HS-5 (cell line): ENCODE measurements around the gene CYB561D1.
"Not testable (repeated sequence)": the region's sequence is repeated elsewhere in the genome, so short reads cannot be mapped to it uniquely, and the experiment has no call there.

ENCODE experiments used
- DNase-seq: peaks from one replicate; pipeline ENCODE4 v3.0.0-alpha.2; 2012; ENCODE audit warnings: low read depth

CYB561D1 gene, protein sequence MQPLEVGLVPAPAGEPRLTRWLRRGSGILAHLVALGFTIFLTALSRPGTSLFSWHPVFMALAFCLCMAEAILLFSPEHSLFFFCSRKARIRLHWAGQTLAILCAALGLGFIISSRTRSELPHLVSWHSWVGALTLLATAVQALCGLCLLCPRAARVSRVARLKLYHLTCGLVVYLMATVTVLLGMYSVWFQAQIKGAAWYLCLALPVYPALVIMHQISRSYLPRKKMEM

DNA sequence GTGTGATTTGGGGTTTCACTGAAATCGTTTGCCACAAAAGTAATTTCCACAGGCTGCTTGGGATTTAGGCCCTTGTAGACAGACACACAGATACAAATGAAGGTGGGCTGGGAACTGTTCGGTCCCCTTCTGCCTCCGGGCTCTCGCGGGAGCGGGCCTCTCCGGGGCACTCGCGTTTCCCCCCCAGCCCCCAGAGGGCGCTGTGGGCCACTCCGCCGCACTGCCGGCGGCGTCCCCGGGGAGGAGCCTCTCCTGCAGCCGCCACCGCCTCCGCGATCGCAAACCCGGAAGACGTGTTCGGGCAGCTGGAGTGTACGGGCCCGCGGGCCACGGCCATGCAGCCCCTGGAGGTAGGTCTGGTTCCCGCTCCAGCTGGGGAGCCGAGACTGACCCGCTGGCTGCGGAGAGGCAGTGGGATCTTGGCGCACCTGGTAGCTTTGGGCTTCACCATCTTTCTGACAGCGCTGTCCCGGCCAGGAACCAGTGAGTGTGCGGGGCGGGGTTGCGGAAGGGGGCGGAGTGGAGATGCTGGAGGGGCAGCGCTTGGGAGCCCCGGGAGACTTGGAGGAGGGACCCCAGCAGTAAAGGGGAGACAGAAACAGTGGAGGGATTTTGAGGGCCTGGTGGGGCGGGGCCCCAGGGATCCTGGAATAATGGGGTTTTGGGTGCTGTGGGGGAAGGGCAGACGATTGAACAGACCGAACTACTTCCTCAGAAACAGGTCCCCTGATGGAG is at the start of gene CYB561D1:
Gene CYB561D1, plus strand, starts transcription at position 290 of the 735 bp plus-strand sequence. Its CDS starts 46 bp downstream, at position 336.
- DNase-seq, result peak; percentile 55

DNA sequence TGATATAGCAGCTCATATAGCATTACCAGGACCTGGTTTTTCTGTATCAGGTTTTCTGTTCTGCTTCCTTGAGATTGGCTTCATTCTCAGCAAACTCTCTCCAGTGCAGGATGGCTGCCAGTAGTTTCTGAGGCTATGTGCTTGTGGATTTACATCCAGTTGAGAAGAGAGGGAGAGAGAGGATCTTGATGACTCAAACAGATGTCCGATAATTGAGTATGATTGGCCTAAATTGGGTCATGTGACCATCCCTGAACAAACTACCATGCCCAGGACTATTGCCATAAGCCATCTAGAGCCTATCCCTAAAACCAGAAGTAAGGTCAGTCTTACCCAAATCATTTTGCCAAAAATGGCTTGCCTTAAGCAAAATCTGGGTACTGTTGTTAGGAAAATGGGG is 49.5 kb upstream of the CYB561D1 start:
- DNase-seq, result no peak

DNA sequence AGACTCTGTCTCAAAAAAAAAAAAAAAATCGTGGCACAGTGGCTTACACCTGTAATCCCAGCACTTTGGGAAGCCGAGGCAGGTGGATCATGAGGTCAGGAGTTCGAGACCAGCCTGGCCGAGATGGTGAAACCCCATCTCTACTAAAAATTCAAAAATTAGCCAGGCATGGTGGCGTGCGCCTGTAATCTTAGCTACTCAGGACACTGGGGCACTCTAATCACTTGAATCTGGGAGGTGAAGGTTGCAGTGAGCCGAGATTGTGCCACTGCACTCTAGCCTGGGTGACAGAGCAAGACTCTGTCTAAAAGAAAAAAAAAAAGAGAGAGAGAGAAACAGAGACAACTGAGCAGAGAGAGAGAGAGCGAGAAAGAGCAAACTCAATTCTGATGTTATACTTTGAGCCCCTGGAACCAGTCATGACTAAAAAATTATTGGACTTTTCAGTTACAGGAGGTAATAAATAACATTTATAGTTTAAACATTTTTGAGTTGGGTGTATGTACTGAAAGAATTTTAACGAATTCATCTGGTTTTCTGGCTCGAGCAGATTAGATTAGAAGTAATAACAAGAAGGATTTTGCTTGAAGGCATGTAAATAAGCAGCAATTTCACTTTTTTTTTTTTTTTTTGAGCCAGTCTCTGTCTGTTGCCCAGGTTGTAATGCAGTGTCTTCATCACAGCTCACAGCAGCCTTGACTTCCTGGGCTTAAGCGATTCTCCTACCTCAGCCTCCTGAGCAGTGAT is 47.8 kb upstream of the CYB561D1 start:
- not testable (repeated sequence) for DNase-seq

DNA sequence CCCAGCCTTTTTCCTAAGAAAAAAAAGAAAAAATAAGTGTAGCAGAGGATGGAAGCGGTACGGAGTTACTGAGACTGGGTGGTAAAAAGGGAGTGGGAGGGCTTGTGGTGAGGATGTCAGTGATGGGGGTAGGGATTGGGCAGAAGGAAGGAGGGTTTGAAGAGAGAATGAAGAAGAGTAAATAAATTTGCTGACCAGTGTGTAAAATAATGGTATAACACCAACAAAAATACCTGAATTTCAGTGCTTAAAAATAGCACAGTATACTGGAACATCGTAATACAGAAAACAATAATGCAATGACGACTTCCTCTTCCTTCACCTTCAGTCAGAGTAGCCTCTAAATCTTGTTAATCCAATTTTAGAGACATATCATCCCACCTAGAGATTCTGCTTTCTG is 46.4 kb upstream of the CYB561D1 start:
- no peak for DNase-seq

DNA sequence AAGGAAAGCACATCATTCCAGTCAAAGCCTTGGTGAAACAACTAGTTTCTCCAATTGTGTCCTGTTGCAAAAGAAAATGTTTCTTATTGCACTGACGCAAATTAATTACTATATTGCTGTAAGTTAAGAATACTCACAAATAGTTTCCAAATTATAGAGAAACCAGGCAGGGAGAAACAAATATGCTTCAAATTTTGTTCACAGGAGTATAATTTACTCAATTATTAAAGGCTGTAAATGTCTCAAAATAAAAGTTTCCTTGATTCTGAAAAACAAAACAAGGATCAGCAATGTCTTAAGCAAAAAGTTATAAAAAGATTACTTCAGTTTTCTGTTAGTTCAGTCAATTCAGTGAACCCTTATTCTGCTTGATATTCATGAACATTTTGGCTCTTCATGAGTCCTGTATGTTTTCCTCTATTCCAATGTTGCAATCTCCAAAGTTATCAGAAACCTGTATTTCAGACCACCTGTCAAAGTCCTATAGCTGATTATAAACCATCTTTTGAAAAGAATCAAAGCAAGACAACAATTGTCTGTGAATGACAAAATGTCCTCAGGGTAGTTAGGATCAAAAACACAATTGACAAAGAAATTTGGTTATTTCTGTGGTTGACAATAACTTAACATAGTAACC is 39.3 kb upstream of the CYB561D1 start:
- no peak for DNase-seq

DNA sequence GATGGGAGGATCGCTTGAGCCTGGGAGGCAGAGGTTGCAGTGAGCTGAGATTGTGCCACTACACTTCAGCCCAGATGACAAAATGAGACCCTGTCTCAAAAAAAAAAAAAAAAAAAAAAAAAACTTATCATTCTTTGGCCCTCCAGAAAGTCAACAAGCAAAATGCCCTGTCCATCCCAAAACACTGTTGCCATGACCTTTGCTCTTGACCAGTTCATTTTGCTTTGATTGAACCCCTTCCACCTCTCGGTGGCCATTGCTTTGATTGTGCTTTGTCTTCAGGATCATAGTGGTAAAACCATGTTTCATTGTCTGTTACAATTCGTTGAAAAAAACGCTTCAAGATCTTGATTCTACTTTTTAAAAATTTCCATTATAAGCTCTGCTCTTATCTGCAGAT is 36.1 kb upstream of the CYB561D1 start:
- no peak for DNase-seq

DNA sequence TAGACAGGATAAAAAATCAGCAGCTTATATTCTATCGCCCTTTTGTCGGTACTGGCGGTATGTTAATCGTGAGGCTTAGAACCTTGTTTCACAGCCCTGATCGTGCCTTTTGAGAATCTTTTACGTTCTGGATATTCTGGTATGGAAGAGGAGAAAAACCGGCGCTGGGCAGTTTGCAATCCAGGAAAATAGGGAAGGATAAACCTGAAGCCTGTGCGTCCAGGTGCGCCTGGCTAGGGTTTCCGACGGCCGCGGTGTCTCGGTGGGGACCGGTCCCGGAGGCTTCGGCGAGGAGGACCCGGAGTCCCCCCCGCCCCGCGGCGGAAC is 27.8 kb upstream of the CYB561D1 start:
- DNase-seq, result no peak

DNA sequence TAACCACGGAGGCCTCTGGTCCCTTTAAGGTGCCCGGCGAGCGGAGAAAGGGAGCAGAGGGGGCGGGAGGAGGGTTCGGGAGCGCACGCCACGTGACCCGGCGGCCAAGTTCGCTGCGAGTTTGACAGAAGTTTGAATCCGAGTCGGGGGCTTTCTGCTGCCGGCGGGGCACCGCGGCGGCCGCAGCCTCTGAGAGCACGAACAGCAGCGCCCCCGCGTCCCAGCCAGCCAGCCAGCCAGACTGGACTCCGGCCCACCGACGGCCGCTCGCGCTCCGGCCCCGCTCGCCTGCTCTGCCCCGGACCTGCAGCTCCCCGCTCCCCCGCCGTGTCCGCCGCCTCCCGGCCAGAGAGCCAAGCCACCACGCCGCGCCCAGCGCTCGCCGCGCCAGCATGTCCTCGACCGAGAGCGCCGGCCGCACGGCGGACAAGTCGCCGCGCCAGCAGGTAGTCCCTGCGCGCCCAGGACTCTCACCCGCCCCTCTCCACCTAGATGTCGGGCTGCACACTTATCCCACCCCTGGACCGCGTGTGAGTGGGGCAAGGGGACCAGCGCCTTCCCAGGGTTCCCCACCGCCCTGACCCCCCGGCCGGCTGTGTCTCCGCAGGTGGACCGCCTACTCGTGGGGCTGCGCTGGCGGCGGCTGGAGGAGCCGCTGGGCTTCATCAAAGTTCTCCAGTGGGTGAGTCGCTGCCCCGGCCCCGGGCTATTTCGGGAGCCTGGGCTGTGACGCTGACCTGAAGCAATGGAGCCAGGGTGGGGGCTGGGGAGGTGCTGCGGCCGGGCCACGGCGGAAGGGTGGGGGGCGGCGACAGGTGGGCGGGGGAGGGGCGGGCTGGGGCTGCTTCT is 27.2 kb upstream of the CYB561D1 start, which contains the start of gene SYPL2:
Gene SYPL2, plus strand, starts transcription at position 95 of the 849 bp plus-strand sequence. Its CDS starts 298 bp downstream, at position 393.
- DNase-seq, result no peak

DNA sequence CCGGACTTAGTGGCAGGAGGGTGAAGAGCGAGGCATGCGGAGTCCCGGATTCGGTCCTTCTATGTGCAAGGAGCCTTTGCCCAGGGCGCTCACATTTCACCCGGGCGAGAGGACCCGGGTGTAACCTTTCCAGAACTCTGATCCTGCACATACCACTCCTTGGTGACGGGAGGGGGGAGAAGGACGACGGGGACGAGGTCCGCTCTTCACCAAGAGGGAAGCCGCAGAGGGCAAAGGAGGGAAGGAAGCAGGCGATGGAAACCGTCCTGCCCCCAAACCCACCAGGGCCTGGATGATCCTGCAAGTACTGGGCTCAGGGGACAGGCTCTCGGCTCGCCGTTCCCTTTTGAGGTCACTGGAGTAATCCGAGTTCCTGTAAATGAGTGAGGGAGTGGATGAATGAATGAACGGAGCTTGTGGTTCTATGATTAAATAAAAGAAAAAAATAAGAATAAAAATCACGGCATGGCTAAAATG is 26.6 kb upstream of the CYB561D1 start:
- no peak for DNase-seq

DNA sequence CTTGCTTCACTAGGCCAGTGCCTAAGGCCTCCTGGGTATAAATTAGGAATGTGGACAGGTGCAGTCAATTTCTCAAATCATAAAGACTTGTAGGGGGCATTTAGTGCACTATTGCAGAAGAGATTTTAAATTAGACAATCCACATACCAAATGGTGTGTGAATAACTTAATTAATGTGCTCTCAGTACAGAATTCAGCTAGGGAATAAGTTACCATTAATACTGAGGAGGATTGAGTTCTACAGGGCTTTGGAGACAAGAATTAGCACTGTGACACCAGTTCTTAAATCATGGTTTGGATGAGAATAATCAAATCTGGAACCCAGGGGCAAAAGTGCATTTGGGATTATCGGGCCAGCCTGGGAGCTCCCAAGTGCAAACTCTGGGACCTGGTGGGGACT is 25.8 kb upstream of the CYB561D1 start:
- DNase-seq, result no peak

DNA sequence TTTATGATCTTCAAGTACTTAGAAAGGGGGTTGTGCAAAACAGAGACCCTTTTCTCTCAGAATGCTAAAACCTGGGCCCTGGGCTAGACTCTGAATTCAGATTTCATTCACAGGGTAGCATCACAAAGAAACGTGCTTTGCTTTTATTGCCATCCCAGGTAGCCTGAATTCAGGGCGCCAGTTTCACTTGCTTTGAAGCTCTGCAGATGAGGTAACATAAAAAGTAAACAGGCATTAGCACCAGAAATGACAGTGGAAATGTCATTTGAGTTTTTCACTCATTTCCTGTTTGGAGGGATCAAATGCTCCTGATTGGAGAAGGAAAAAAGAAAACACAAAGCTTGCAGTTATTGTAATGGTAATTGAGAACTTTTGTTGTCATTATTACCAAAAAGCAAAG is 25.0 kb upstream of the CYB561D1 start:
- DNase-seq, result no peak

DNA sequence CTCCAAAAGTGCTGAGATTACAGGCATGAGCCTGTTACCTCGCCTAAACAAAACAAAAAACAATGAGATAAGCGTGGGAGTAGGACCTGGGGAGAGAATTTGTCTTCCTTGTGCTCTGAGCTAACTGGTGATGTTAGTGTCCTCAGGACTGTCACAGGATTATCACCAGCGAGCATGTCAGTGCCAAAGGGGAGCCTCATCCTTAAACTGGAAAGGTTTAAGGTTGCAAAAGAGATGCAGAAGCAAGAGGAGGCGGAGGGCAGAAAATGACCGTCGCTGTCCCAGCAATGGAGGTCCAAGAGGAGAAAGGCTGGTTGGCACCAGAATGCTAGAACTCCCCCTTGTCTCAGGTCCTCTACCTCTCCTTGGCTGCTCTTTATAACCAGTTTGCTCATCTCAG is 23.6 kb upstream of the CYB561D1 start:
- DNase-seq, result no peak

DNA sequence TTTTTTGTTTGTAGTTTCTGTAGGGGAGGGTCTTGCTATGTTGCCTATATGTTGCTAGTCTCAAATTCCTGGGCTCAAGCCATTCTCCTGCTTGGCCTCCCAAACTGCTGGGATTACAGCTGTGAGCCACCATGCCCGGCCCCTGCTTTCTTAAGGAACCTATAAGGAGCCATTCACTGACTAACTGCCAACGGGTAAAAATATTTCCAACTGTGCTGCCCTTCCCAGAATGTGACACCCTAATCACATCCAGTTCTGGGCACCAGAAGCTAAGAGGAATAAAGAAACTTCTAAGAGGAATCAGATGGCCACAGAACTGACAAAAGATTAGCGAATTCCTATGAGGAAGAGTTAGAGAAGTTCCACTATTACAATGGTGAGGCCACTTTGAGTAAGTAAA is 21.1 kb upstream of the CYB561D1 start:
- no peak for DNase-seq

DNA sequence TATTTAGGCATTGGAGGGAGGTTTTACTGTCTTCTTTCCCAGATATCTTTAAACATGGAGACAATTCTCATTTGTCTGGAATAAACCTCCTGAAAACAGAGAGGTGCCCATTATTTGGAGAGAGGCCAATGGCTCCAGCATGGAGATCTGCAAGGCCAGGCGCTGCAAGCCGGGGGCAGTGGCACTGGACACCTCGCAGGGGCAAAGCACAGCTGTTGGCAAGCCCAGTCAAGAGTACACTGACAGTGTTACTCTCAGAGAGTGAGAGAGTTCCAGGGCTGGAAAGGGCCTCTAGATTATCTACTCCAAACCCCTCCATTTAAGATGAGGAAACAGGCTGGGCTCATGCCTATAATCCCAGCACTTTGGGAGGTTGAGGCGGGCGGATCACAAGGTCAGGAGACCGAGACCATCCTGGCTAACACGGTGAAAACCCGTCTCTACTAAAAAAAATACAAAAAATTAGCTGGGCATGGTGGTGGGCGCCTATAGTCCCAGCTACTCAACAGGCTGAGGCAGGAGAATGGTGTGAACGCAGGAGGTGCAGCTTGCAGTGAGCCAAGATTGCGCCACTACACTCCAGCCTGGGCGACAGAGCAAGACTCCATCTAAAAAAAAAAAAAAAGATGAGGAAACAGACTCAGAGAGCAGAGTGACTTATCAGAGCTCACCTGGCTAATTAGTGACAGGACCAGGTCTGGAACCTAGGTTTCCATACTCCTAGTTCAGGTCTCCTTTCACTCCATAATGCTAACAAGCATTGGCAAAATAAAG is 20.4 kb upstream of the CYB561D1 start:
- not testable (repeated sequence) for DNase-seq

DNA sequence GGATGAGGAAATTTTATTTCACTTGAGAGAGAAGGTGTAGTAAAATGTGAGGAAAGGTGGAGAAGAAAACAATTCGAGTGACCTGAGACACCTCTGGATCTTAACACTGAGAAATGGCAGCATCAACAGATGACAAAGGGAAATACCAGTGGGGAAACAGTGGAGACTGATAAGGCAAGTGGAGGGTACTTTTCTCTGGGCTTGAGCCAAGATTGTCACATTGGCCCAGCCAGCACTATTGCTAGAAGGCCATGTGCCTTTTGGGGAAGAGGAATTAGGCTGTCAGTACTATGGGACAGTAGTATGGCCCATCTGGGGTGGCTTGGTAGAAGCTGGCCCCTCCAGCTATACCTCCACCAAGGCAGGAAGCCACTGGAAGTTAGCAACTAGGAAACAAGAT is 19.2 kb upstream of the CYB561D1 start:
- DNase-seq, result no peak

DNA sequence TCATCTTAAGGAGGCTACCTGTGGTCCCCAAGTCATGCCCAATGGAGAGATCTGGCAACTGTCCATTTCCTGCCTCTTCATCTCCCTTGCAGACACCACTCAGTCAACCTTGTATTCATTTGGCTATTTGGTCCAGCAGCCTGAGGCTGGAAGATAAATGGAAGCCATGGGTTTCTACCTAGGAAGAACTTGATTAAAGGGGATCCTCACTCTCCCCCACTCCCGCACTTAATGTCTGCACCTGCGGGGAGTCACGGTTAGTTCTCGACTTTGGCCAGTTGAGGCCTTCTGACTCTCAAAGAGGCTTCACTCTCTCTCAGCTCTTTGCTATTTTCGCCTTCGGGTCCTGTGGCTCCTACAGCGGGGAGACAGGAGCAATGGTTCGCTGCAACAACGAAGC is 18.6 kb upstream of the CYB561D1 start:
- DNase-seq, result no peak

DNA sequence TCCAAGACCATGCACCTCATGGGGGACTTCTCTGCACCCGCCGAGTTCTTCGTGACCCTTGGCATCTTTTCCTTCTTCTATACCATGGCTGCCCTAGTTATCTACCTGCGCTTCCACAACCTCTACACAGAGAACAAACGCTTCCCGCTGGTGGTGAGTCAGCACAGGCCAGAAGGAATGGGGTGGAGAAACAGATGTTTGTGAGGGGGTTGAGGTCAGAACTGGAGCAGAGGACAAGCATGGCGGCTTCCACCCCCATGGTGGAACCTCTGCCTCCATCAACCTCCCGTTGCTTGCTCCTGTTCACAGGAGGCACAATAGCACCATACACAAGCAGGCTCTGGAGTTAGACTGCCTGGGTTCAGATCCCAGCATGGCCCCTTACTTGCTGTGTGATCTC is 17.1 kb upstream of the CYB561D1 start:
- no peak for DNase-seq

DNA sequence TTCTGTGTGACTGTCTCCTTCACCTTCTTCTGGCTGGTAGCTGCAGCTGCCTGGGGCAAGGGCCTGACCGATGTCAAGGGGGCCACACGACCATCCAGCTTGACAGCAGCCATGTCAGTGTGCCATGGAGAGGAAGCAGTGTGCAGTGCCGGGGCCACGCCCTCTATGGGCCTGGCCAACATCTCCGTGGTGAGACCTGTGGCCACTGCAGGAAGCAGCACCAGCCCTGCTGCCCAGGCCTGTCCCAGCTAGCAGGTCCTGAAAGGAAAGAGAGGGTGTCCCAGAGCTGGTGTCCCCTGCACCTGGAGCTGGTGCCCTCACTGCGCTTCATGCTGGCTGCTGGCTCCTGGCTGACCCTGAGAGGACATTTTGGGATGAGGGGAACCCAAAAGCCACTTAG is 16.1 kb upstream of the CYB561D1 start:
- no peak for DNase-seq

DNA sequence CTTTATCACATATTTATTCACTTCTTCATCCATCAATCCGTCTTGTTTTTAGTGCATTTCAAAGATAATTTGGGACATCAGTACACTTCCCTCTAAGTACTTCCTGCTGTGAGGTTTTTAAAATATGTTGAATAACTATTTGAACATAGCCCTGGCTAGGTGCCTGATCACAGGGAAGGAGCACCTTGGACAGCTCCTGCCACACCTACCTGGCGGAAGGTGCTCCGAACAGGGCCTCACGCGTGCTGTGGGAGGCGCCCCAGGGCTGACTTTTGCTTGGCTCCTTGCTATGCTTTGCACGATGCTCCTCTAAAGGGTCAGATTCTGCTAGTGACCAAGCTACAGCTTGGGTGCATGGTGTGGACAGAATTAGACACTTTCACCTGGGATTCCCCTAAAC is 15.1 kb upstream of the CYB561D1 start:
- no peak for DNase-seq

DNA sequence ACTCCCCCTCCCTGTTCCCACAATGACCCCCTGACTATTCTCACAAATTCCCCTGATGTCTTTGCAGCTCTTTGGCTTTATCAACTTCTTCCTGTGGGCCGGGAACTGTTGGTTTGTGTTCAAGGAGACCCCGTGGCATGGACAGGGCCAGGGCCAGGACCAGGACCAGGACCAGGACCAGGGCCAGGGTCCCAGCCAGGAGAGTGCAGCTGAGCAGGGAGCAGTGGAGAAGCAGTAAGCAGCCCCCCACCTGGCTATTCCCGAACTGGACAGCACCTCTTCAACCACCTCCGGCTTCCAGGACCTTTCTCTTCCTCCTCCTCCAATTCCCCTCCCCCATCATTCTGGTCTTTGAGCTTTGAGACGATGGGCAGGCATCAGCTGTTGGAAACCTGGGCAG is 14.6 kb upstream of the CYB561D1 start:
- no peak for DNase-seq

DNA sequence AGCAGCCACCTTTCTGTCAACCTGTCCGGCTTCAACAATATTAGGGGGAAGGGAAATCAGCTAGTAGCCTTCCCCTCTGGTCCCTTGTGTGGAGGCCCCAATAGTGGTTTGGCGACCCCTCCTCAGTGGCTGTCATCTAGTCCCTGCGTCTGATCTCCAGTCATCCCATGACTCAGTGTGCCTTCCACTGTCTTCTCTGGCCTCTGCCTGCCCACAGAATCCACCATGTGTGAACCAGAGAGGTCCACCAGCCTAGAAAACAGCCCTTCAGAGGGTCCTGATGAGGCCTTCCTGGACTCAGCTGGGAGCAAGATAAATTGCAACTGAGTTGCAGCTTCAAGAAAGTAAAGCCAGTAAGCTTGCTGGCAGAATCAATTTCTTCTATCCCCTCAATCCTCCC is 14.0 kb upstream of the CYB561D1 start:
- DNase-seq, result no peak
